GM19468 (cell line): ENCODE results near the gene MED22.
"Not testable (repeated sequence)": the region's sequence is repeated elsewhere in the genome, so short reads cannot be mapped to it uniquely, and the experiment has no call there.

Experiments
- ATAC-seq: cut with Tn5 transposase; IDR thresholded peaks from one replicate; pipeline ENCODE4 v1.9.1; 2021; ENCODE audit warnings: mild to moderate bottlenecking, moderate library complexity, moderate number of reproducible peaks; ENCODE audit not compliant: unreplicated experiment; ENCODE audit errors: extremely low read depth

Gene MED22

DNA sequence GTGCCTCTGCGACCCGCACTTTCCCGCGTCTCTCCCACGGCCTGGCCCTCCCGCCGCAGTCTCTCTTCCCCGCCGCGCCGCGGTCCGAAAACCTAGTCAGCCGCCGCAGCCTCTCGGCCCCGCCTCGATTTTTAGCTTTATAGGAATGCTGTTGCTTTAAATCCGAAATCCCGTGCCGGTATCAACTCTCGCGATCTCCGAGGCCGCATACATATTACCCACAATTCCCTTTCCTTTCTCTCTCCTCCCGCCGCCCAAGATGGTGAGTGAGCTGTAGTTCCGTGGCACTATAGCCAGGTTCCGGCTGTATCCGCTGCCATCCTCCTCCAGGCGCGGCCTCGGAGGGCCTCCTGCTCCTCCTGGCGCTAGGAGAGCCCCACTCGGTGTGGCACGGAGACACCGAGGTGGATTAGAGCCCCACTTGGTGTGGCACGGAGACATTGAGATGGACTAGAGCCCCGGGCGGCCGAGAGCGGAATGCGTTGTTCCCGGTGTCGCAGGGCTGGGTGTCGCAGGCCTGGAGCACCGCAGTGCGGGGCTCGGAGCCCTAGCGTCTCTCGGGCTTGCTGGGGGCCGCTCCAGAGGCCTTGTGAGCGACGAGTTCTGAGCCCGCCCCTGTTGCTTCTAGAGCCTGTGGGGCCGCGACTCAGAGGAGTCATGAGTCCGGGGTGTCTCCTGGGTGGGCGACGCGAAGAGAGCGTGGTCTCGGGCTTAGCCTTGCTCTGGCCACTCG is at the start of gene MED22, which contains the start of gene RPL7A:
Gene MED22 (minus strand): TSS at position 147 of the 733 bp plus-strand sequence. CDS start 1,469 bp downstream, outside the sequence.
Gene RPL7A (plus strand): TSS at position 234 of the 733 bp plus-strand sequence. CDS start 26 bp downstream, at position 260.
- ATAC-seq: no peak

DNA sequence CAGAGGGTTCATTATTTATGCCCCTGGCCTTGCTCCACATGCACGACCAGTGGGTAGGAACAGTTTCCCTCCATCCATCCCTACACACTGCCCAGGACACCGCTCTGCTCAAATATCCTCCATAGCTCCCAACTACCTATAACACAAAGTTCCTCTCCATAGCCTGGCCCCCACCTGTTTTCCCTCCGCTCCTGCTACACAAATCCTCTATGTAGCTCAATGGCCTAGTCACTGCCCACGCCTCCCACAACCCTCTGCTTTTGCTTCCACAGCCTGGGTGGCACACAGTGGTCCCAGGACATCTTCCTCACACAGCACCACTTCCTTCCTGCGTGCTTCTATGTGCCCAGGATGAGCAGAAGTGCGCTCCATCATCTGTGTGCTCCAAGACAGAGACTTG is 49.4 kb upstream of the MED22 start:
- no peak for ATAC-seq

DNA sequence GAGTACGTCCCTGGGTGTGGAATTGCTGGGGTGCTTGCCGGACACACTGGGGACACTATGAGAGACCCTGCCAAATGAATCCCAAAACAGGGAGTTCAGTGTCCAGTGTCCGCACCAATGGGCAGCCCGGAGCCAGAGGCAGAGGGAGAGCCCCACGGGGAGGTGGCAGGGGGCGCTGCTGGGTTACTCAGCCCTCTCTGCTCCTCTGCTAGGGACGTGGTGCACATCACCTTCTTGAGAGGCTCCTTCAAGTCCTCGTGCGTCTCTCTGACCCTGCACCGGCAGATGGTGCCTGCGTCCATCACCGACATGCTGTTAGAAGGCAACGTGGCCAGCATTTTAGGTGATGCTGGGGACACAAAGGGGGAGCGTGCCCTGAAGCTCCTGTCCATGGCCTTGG is 49.0 kb upstream of the MED22 start:
- no peak for ATAC-seq

DNA sequence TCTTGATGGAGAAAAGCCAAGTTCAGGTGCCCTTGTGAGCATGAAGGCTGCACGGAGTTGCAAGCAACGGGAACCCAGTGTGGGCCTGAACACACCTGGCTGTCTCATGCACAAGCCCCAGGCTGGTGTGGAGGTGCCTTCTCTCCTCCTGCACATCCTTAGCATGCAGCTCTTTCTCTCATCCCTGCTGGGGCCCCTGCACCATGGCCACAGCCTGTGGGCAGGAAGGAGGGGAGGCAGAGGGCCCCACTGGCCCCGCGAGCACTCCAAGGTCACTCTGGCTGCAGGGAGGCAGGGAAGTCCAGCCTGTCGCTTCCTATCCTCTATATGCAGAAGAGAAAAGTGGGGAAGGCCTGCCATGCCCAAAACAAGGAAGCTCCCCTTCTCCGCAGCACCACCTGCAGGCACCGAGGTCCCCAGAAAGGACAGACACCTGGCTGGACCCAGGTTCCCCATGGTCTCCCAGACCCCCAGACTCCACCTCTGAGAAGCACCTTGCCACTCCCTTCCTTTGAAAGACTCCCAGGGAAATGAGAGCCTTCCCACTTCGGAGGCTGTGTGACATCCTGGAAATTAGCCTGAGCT is 46.8 kb upstream of the MED22 start:
- no peak for ATAC-seq

DNA sequence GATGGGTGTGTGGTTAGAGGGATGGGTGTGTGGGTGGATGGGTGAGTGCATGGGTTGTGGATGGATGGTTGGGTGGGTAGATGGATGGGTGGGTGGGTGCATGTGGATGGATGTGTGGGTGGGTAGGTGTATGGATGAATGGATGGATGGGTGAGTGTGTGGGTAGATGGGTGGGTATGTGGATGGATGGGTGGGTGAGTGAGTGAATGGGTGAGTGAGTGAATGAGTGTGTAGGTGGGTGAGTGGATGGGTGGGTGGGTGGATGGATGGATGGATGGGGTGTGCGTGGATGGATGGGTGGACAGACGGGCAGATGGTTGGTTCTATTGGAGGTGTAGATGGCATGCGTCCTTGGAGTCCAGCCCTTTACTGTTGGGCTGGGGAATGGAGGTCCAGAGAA is 45.5 kb upstream of the MED22 start:
- no peak for ATAC-seq

DNA sequence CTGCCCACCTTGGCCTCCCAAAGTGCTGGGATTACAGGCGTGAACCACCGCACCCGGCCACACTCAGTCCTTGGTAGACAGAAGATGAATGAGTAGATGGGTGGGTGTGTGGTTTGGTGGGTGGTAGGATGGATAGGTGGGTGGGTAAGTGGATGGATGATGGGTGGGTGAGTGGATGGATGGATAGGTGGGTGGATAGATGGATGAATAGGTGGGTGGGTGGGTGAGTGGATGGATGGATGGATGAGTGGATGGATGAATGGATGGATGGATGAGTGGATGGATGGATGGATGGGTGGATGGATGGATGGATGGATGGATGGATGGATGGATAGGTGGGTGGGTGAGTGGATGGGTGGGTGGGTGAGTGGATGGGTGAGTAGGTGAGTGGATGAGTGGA is 44.4 kb upstream of the MED22 start:
- ATAC-seq: not testable (repeated sequence)

DNA sequence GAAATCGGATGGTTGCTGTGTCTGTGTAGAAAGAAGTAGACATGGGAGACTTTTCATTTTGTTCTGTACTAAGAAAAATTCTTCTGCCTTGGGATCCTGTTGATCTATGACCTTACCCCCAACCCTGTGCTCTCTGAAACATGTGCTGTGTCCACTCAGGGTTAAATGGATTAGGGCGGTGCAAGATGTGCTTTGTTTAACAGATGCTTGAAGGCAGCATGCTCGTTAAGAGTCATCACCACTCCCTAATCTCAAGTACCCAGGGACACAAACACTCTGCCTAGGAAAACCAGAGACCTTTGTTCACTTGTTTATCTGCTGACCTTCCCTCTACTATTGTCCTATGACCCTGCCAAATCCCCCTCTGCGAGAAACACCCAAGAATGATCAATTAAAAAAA is 43.5 kb upstream of the MED22 start:
- not testable (repeated sequence) for ATAC-seq

DNA sequence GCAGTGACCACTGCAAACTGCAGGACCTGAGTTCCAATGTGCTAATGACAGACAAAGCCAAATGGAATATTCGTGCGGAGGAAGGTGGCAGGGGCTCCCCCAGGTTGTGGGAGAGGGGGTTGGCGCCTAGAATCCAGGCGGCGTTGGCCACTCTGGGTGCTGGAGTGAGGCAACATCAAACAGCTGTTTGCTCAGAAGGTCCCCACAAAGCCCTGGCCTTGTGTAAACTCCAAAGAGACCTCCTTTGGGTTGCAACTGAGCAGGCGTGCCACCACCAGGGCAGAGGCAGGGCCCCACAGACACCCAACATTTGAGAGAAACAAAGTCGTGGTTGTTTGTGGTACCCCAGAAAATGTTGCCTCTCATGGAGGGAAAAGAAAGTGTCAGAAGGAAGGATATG is 42.8 kb upstream of the MED22 start:
- ATAC-seq: no peak

DNA sequence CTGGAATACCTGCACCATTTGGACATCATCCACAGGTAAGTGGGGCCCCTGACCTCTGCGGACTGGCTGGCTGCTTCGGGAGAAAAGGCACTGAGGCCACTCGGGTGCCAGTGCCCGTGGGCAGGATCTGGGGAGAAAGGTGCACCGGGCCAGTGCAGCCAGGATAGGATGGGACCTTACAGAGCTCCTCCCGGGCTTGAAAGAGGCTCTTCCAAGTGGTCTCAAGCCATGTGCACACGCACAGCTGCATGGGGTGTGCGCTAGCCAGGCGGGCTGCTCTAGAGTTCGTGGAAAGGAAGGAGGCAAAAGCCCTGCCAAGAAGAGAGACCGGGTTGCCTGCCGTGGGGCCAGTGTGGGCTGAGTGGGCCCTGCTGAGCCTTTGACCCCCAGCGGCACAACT is 41.6 kb upstream of the MED22 start:
- ATAC-seq: no peak

DNA sequence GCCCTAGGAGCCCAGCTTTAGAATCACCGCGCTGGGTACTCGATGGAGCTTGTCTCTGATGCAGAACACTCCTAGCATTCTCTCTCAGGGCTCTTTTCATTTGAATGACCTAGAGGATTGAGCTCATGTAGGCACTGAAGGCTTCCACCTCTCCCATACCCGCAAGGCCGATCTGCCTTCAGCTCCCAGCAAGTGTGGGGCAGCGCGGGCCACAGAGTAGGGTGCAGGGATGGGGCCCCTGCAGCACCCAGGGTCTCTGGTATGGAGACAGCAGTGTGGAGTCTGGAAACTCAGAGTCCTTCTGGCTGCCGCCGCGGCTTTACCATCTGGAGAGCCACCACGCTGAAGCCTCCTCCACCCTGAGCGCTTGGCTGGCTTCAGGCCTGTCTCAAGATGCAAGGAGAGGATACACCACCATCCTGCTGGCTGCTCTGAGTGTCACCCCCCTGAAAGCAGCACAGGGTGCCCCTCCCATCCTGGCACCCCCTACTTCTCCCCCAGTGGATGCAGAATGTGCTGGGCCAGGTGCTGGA is 41.2 kb upstream of the MED22 start:
- ATAC-seq: no peak

DNA sequence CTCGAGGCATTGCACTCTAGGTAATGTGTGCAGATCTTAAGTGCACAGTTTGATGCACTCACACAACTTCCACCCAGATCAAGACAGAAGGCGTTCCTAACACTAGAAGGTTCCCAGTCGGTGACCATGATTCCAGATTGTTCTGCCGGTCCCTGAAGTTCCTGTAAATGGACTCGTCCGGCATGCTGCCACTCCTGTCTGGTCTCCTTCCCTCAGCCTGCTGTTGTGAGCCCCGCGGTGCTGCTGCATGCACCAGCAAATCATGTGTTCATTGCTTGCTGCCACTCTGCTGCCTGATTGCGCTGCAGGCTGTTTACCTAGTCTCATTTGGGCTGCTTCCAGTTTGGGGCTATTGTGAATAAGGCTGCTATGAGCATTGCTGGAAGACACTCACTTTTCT is 39.7 kb upstream of the MED22 start:
- no peak for ATAC-seq

DNA sequence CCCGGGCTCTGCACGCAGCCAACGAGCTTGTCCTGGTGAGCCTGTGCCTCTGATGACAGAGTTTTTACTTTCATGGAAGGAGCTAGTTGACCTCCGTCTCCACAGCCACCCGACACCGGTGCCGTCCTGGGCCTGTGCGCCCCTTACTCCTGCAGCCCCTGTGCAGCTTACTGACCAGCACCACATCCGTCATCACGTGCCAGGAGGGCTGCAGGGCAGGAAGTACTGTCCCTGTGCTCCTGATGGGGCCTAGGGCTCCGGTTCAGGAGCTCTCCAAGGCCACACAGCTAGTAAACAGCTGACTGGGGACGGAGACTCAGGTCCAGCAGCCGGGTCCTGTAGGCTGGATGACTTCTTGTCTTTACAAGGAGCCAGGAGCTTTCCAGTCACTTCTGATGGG is 38.4 kb upstream of the MED22 start:
- no peak for ATAC-seq

DNA sequence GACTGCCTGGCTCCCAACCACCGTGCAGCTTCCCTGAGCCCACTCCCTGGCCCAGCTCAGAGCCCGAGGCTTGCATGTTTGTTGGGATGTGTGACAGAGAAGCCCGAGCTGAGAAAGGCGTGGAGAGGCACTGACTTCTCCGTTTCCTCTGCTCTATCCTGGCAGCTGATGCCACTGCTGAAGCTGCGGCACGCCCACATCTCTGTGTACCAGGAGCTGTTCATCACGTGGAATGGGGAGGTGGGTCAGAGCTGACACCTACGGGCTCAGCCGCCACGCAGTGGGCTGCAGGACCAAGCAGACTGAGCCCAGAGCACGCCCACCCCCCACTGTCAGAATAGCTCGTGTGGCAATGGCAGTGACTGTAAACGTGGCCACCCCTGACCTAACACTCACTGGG is 37.5 kb upstream of the MED22 start:
- no peak for ATAC-seq

DNA sequence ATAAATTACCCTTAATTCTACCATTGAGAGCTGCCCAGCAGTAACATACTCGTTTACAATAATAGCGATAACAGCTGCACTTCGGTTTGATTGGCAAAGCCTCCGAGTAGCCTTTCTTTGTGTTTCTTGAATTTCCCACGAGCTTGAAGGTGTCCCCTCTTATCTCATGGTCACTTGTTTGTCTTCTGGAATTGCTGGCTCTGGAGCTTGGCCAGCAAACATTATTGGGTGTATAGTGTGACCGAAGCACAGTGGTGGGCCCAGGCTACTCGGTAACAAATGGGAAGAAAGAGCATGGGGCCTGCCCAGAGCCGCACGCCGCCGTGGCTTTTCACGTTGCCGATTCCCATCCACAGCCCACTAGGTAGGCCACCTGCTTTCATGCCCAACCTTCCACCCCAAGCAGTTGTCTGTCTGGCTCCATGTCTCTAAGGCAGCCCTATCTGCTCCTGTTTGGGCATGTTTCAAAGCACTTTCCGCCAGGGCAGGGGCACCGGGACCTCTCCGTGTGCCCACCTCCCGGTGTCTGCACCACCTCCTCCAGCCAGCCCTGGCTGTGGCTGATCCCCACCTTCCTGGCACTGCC is 36.9 kb upstream of the MED22 start:
- ATAC-seq: no peak

DNA sequence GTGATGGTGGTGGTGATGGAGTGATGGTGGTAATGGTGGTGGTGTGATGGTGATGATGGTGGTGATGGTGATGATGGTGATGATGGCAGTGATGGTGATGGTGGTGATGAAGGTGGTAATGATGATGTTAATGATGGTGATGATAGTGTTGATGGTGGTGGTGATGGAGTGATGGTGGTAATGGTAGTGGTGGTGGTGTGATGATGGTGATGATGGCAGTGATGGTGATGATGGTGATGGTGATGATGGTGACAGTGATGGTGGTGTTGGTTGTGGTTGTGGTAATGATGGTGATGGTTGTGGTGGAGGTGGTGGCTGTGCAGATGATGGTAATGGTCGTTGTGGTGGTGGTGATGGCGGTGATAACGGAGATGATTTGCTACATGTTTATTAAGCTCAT is 35.5 kb upstream of the MED22 start:
- no peak for ATAC-seq

DNA sequence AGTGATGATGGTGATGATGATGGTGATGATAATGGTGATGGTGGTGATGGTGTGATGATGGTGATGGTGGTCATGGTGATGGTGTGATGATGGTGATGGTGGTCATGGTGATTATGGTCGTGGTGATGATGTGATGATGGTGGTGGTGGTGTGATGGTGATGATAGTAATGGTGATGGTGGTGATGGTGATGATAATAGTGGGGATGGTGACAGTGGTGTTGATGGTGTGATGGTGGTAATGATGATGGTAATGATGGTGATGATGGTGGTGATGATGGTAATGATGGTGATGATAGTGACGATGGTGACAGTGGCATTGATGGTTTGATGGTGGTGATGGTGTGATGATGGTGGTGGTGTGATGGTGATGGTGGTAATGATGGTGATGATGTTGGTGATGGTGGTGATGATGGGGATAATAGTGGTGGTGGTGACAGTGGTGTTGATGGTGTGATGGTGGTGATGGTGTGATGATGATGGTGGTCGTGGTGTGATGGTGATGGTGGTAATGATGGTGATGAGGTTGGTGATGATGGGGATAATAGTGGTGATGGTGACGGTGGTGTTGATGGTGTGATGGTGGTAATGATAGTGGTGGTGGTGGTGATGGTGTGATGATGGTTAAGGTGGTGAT is 34.7 kb upstream of the MED22 start:
- no peak for ATAC-seq

DNA sequence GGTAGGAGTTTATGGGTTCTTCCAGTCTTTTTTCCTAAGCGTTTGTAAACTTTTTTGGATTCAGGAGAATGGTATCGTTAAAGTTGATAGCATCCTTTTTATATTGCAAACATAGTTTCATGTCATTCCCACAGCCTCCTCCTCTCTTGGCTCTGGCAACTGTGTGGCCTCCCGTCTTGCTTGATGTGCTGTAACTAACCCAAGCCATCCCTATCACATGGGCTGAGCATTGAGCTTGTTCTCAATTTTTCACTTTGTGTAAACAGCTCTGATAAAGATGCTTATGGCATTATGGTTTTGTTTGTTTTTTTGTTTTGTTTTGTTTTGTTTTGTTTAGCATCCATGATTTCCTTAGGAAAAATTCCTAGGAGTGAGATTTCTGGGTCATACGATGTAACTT is 32.8 kb upstream of the MED22 start:
- no peak for ATAC-seq

DNA sequence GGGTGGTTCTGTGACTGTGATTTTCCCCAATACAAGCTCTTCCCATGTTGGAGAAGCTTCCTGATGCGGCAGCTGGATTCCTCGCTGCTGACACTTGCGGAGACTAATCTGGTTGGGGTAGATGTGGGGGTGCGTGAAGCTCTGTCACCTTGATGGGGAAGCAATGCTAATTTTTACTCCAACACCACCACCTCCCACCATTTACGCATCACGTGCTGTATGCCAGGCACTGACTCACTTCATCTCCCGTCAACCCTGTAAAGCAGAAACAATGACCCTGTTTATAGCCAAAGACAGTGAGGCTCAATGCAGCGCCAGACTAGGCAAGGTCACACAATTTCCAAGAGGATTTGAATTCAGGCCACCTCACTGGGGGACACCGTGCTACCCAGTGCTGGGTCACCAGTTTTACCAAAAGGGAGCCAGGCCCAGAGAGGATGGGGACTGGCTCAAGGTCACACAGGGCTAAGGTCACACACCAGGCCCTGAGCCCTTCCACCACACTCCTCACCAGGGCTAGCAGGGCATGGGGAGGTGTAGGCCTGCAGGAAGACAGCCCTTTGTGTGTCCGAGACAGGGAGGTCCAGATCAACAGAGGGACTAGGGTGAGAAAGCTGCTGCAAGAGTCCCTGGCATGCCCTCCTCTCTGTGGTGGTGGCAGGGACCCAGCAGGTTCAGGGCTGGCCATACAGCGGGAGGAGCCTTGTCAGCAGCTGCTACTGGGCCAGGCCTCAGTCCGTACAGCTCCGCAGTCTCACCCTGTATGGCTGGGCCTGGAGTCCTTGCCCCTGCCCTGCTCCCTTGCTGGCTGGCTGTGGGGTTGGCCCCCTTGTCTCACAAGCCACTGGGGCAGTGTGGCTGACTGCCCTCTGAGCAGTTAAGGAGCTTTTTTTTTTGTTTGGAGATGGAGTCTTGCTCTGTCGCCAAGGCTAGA is 31.5 kb upstream of the MED22 start:
- no peak for ATAC-seq

DNA sequence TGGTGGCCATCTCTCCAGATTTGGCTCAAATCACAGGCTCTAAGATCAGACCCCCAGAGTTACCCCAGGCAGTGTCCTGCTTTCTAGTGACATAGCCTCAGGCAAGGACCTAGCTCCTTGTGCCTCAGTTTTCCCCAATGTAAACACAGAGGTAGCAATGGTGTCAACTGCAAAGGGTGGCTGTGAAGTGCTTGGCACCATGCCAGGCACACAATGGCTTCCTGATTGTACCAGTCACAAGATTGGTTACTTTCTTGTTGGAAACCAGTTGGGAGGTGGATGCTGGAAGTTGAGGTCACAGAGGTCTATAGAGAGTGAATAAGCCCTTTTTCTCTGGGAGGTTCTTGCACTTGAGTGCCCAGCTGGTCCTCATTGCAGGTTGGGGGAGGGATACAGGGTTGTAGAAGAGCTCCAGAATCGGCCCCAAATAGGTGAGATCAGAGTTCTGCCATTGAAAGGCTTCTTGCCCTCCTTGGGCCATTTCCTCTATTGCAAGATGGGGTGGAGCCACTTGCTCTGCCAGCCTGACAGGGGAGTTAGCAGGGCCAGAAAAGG is 30.6 kb upstream of the MED22 start:
- no peak for ATAC-seq
